CMK (cell line): ENCODE measurements around the gene NEU4.
"Not testable (repeated sequence)": the region's sequence is repeated elsewhere in the genome, so short reads cannot be mapped to it uniquely, and the experiment has no call there.

ENCODE experiments used
- DNase-seq: peaks from one replicate; pipeline ENCODE4 v3.0.0-alpha.2; 2010; ENCODE audit warnings: low read depth

Gene NEU4

DNA sequence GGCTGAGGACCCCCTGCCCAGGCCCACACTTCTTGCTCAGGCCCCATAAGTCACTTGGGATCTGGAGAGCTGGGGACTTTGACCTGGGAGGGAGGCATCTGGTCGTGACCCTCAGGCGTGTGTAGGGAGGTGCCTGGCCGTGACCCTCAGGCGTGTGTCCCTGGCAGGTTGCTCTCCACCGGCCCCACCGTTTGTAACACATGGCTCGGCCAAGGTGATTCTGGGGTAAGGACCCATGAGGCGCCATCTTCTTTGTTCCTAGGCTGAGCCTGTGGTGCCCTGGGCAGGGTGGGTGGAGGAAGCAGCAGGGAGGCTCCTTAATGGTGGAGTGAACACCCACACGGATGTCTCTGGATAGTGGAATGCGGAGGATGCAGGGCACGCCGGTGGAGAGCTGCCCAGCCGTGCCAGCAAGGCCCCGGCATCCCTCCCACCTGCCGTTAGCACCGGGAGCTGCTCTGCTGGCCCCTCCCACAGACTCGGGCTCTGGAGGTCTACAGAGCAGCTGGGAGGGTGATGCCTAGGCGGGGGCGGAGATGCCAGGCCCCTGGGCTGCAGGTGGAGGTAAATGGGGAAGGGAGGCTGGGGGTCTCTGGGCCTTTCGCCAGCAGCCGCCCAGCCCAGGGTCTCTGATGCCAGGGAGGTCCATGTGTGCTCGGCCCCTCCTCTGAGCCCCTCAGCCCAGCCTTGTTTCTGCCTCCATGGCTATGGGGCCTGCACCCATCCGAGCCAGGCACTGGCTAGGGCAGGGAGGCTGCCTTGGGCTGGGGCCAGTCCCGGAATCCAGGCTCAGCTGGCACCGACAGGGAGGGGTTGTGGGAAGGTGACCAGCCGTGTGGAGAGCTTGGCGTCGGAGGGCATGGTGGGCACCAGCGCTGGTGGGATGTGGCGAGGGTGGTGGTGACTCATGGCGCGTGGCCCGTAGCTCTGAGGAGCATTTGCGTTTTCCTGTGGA is 33.5 kb upstream of the NEU4 start:
- no peak for DNase-seq

DNA sequence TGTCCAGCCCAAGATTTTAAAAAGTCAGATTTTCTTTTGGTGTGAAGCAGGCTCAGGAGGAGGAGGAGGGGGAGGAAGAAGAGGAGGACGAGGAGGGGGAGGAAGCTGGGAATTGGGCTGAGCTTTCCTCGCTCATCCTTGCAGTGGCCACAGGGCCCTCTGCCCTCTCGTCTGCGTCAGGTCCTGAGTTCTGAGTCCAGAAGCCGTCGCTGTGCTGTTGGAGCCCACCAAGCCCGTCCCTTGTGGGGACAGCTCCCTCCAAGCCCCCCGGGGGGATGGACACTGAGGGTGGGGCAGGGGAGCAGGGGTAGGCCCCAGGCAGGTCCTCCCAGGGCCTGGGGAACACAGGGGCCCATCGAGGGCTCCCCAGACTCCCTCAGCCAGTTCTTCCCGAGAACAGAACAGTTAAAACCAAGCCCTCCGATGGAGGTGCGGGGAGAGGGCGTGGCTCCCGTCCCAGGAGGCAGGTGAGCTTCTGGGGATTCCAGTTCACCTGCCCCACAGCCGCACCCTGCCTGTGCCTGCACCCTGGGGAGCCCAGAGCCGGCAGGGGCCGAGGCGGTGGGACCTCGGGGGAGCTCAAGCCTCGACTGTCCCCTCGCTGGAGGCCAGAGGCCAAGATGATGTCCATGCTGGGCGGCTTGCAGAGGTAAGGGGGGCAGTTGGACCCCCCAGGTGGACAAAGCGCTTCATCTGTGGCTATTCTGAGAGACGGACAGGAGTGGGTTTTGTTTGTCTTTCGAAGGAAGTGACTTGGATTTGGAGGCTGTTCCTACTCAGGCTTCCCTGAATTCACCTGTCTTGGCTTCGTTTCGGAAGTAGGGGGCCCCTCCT is 32.4 kb upstream of the NEU4 start, which contains the start of gene GAL3ST2:
GAL3ST2 (plus strand) TSS at position 487 of the 834 bp plus-strand sequence; CDS start at position 621, 134 bp downstream.
- no peak for DNase-seq

DNA sequence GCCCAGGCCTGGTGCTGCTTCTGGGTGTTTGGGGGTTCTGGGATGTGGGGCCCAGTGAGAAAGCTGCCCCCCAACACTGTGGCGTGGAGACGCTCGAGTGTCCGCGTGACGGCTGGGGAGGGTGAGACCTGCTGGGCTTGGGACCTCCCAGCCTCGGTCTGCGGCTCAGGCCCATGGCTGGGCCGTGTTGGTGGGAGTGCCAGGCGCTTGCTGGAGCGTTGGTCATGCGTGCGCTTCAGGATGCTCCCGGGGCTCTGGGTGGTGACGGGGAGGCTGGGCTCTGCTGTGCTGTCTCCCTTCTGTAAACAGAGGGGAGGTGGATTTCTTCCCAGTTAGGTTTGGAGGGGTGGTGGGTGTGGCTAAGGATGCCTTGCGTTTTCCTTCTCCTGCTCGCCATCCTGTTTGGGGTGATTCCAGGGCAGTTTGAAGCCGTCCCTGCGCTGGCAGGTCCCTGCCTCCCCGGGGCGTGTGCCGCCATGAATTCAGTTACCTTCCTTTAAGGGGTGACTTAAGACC is 31.8 kb upstream of the NEU4 start:
- DNase-seq = no peak

DNA sequence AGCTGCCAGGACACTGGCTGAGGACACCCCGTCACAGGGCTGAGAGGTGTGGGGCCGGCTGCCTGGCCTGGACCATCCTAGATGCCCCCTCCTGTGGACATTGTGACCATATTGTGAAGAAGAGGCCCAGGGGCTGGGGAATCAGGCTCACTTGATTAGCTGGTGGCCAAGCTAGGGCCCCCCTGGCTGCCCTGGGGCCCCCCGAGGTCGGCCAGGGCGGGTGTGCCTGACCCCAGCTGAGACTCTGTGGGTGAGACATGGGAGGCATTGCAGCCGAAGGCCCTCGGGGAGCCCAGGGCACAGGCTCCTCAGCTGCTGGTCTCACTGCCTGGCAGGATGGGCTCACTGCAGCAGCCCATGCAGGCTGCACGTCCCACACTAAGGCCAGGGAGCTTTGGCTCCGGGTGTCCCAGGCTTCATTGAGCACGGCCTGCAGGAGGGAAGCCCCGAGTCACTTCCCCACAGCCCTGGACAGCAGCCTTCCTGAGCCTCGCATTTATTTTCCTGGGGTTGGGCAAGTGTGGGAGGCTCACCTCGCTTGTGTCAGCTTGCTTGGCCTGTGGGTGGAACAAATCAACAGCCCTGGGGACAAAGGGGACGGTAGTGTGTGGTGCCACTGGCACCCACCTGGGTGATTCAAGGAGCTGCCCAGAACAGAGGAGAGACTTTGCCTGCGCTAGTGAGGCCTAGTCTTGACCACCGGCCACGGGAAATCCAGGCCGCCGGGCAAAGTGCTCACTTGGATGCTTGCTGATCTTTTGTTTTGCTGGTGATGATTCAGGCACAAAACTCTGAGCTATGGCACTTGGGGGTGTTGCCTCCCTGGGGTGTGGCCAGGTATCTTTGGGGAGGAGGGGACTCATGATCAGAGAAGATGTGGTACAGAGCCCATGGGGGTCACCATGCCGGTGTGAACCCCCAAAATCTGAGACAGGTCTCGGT is 31.0 kb upstream of the NEU4 start:
- no peak for DNase-seq

DNA sequence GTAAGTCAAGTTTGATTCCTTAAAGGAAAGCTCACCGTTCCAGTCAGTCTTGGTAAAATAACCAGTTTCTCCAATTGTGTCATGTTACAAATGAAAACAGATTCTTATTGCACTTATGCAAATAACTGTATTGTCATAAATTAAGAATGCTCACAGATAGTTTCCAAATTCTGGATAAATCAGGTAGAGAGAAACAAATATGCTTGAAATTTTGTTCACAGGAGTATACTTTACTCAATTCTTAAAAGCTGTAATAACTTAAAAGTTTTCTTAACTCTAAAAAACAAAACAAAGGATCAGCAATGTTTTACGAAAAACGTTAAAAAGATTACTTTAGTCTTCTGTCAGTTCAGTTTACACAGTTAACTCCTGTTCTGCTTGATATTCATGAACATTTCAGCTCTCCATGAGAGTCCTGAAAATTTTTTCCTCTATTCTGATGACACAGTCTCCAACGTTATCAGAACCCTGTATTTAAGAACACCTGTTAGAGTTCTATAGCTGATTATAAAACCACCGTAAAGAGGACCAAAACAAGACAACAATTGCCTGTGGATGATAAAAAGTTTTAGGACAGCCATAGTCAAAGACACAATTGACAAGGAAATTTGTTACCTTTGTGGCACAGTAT is 27.9 kb upstream of the NEU4 start:
- DNase-seq = no peak

DNA sequence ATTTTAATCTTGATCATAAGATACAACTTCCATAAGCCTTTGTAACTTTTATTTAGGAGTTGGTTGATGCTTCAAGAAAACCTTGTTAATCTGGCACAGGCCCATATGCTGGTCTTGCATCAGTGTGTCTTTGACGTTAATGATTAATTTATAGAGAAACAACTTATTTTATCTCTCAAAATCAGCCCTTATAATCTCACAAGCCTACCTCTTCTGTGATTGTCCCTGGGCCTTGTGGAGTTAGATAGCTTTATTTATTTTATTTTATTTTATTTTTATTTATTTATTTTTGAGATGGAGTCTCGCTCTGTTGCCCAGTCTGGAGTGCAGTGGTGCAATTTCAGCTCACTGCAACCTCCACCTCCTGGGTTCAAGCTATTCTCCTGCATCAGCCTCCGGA is 26.9 kb upstream of the NEU4 start:
- not testable (repeated sequence) for DNase-seq

DNA sequence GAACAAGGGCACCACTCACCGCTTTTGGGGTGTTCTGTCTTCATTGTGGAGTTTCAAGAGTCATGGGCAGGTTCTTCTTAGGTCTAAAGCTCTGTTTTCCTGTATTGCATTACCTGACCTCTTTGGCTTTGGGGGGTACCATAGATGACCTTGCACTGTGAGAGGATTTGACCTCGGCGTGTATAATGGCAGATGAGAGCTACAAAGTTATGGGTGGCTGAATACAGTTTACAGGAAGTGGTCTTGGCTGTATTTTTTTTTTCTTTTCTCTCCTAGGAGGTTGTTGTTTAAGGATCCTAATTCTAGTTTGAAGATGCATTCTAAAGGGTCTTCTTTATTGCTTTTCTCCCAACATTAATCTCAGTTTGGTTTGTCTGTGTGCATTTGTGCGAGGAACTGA is 20.9 kb upstream of the NEU4 start:
- no peak for DNase-seq

DNA sequence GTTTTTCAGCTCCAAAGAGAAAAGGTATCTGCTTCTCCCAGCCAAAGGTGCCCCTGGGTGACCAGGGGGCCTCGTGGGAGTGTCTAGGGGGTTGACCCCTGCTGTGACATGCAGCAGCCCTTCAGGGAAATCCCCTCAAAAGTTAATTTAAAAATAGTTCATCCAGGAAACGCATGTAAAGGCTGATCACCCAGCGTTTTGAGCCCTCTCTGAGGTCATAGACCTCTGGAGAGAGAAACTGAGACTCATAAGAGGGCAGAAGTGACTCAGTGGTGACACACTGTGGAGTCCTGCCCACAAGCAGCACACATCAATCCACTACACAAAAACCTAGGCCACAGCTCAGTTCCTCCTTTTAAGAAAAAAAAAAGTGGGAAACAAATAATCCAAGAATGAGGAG is 20.4 kb upstream of the NEU4 start:
- no peak for DNase-seq

DNA sequence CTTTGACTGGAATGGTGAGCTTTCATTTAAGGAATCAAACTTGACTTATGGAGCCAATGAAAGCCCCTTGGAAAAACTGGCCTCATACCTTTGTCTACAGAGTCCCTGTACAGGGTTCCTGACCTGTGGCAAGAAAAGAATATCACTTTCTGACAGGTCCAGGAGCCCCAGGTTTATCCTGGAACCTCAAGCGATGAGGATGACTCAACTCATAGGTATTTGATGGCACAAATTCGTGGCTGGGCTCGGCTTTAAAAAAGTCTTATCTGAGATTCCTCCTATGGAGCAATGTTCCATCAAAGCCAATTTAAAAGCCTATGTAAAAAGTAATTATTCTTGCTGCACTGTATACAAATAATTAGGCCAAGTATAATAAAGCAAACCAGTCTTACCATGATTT is 17.6 kb upstream of the NEU4 start:
- not testable (repeated sequence) for DNase-seq

DNA sequence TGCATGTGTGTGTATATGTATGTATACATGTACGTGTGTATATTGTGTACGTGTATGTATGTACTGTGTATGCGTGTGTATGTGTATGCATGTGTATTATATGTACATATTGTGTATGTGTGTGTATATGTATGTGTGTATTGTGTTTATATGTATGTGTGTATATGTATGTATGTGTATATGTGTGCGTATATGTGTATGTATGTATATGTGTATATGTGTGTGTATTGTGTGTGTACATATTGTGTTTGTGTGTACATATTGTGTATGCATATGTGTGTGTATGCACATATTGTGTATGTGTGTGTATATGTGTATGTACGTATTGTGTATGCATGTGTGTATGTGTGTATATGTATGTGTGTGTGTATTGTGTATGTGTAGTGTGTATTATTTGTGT is 15.6 kb upstream of the NEU4 start:
- no peak for DNase-seq

DNA sequence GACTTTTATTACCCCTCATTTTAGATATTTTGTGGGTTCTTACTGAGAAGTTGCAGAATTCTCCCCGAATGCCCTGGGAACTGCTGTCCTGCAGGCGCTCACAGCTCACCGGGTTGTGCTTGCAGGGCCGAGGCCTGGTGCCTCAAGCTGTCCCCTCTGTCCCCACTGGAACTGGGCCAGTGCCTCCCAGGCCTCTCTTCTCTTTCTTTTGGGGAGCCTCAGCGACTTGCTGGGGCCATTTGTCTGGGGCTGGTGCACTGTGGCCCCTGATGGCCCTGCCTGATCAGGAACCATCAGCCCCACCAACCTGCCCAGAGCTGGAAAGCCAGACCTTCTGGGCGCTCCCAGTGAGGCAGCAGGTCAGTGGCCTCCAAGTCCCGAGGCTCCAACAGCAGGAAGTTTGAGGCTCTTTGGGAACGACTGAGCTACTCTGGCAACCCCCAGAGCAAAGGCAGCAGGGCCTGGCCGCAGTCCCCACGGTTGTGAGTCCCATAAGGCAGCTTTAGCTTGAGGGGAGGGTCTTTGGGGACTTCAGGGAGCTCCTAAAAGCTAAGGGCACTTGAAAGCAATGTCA is 14.7 kb upstream of the NEU4 start:
- DNase-seq = no peak

DNA sequence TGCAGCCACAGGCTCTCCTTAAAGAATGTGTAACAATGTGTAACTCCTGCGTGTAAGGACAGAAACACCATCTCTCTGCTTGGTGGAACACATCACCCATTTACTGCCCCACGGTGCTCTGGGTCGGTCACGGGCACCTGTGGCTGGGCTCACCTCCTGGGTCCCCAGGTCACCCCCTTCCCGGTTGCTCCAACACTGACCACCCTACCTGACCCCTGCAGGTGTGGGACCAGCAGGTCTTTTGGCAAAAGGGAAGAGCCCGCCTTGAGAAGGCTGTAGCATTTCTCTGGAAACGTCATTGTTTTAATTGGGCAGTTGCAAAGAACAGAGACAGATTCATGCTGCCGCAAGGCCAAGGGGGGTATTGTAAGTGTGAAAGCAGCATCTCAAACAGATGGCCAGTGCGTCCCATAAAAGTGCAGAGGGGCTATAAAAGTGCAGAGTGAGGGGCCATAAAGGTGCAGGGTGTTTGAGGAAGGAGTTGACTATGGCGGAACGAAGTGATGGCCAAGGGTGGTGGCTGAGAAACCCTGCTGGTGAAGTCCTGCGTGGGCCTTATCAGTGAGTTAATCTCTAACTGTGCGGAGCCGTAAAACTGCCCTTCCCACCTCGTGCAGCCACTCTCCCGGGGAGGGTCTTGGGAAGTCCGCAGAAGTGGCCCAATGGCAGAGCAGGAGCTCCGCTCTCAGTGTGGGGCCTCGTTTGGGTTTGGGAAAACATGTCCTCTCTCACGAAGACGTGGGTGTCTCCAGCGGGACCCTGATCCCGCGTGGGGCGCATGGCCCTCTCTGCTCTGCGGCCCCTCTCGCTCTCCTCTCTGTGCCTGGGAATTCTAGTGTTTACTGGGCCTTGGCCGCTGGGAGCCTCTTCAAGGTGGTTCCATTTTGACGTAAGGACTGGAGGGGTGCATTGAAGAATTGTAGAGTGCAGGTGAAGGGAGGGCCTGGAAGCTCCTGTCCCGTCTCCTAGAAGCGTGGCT is 13.7 kb upstream of the NEU4 start:
- no peak for DNase-seq

DNA sequence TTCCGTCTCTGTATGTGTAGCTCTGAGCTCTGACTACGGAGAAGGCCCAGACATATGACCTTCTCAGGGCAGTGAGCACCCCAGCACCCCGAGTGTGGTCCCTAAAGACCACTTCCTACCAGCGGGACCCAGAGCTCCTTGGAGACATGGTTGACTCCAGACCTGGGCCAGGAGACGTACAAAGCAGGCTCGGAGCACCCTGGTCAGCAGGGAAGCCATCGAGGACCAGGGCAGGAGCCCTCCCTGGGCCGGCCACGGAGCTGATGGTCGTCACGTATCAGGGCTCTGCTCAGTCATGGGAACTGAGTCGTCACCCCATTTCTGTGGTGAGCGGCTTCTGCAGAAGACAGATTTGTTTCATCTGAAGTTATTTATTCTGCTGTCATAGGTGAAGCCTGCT is 12.8 kb upstream of the NEU4 start:
- DNase-seq = no peak

DNA sequence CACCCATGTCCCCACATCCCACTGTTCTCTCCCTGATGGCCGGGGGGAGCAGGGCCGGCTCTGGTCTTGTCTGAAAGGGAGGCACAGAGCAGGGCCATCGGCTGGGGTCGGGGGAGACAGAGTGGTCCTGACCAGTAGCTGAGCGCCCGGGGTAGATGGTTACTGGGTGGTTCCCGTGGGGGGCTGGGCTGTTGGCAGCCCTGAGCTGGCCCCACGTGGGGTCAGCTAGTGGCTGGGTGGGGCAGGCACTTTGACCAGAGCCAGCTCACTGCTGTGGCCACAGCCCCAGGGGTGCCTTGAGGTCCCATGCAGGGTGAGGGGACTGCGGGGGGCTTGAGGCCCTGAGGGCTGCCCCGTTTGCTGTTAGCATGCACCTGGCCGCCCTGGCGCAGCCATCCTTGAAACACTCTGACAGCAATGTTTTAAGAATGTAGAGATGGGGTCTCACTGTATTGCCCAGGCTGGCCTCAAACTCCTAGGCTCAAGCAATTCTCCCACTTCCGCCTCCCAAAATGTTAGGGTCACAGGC is 12.3 kb upstream of the NEU4 start:
- no peak for DNase-seq

DNA sequence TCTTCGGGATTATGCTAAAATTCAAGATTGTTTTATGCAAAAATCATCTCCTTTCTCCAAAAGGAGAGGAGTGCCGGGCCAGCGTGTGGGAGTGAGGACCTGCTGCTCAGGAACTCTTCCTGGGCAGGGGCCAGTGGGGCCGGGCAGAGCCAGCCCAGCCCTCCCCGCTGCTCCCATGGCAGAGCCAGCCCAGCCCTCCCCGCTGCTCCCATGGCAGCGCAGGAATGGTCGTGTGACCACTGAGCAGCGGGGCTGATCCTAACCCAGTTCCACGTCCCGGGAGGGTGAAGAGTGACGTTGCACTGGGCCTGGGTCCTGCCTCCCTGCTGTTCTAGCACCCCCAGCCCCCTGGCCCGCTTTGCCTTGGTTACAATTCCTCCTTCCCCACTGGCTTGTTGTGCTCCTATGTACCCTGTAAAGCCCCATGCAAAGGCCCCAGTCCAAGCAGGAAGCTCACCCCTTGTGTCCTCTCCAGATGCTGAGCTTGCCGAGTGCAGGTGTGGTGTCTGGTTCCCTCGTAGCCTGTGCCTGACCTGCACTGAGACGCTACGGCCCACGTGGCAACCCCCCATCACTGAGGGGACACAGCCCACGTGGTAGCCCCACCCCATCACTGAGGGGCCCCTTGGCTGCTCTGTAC is 11.4 kb upstream of the NEU4 start:
- DNase-seq = no peak

DNA sequence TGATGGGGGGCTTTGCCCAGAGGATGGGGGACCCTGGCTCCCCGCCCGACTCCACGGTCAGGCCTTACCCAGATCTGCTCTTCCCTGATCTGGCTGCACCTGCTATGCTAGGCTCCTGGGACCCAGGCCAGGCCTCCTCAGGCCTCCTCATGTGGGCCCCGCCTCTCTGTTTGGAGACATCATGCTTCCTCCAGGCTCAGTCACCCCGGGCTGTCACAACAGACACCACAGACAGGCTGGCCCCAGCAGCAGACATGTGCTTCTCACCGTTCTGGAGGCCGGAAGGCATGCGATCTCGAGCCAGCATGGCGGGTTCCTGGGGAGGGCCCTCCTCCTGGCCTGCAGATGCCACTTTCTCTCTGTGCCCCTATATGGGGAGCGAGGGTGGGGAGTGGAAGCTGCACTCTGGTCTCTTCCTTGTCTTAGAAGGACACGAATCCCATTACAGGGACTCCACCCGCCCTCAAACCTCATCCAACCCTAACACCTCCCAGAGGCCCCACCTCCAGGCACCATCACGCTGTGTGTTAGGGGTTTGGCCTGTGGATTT is 10.8 kb upstream of the NEU4 start:
- no peak for DNase-seq

DNA sequence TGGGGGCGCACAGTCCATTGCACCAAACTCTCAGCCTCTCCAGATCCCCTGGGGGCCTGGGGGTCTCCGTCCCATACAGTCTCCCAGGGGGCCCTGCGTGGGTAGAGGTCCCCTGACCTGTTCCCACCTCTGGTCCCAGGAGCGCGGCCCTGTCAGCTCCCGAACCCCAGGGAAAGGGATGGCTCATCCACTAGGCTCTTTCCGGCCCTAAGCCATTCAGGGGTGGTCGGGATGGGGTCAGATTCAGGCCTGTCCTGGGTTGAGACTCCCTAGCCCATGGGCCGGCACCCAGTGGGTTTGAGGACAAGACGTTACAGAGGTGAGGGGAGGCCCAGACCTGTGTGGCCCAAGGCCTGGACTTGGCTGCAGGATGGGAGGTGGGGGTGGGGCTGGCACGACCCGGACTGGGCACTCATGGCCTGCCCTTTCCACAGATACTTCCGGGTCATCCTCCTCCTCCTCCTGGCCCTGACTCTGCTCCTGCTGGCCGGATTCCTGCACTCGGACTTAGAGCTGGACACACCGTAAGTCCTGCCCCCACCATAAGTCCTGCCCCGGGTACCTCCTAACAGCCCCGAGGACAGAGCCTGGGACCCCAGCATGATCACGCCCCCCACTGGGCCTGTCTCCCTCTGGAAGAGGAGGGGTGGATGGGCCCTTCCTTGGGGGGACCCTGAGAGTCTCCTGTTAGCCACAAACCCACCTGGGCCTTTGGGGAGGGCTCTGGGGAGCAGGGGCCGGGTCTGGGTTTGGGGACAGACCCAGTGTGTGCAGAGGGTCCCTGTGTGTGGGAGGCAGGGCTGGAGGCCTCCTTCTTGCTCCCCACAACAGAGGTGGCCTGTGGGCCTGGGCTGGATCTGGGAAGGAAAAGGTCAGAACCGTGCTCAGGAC is 10.1 kb upstream of the NEU4 start:
- no peak for DNase-seq
